Measurements from ENCODE around the gene ZNF423. TPM values are rescaled to one million over a fixed set of nuclear protein-coding genes. Genes with fewer than 3 reads are reported as not detected.

Gene ZNF423
- total and polyA plus RNA-seq, 10 donors, result 0.36 to 7.0 (median 3.7) TPM

DNA sequence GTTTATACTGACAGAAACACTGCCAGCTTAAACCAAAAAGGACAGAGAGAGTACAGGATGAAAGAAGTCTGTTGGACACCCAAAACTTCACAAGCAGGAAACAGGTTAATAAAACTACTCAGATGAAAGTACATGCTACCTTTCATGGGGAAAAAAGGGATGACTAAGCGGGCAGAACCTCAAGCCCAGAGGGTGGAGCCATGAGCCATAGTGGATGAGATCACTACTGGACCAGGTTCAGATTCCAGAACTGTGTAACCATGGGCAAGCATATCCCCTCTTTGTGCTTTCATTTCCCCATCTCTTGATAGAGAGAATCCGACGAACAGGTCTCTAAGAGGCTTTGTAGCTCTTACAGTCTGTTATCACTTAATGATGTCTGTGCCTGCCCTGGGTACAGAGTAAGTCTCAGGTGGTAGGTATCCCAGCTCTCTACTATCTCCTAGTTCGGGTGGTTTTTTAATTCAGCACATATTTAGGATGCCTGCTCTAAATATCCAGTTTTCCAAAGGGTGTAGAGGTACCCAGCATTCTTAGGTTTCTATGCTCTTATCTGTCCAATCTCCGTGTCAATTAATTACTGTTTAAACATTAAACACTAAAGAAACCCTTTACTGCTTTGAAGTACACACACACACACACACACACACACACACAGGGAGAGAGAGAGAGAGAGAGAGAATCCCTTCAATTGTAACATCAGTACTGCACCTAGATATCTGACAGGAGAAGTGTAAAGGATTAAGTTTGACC is 206.7 kb downstream of the ZNF423 start:
- DNase-seq, result no peak
- intact Hi-C loops (cut with DNase I; ENCODE audit: low total_unique reads), result no loop called here
- no peaks in the 10 kb centered on the region for H3K4me1 ChIP-seq
- no peak overlapping the region for H3K4me3 ChIP-seq
- H3K27ac ChIP-seq, result no peak overlapping the region
- no peaks in the 10 kb centered on the region for H3K36me3 ChIP-seq
- no peaks in the 10 kb centered on the region for H3K27me3 ChIP-seq (replicated peaks in 1 of 7)
- H3K9me3 ChIP-seq, result peaks cover 9 to 56% (median 45%) of the 10 kb centered on the region in 8 donors
- 69 to 81% (median 76%) methylated on average over 5 of the region's 5 CpGs for WGBS, 5 donors
- TF ChIP-seq, protein P1, sequence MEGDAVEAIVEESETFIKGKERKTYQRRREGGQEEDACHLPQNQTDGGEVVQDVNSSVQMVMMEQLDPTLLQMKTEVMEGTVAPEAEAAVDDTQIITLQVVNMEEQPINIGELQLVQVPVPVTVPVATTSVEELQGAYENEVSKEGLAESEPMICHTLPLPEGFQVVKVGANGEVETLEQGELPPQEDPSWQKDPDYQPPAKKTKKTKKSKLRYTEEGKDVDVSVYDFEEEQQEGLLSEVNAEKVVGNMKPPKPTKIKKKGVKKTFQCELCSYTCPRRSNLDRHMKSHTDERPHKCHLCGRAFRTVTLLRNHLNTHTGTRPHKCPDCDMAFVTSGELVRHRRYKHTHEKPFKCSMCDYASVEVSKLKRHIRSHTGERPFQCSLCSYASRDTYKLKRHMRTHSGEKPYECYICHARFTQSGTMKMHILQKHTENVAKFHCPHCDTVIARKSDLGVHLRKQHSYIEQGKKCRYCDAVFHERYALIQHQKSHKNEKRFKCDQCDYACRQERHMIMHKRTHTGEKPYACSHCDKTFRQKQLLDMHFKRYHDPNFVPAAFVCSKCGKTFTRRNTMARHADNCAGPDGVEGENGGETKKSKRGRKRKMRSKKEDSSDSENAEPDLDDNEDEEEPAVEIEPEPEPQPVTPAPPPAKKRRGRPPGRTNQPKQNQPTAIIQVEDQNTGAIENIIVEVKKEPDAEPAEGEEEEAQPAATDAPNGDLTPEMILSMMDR (IDR thresholded peaks at IDR 0.05 in 8 of 11, conservative IDR thresholded peaks at IDR 0.05 in 3 of 11), result no peak
- TF ChIP-seq POLR2A (IDR thresholded peaks at IDR 0.05) (no peak), POLR2AphosphoS5 (IDR thresholded peaks at IDR 0.05) (no peak)

DNA sequence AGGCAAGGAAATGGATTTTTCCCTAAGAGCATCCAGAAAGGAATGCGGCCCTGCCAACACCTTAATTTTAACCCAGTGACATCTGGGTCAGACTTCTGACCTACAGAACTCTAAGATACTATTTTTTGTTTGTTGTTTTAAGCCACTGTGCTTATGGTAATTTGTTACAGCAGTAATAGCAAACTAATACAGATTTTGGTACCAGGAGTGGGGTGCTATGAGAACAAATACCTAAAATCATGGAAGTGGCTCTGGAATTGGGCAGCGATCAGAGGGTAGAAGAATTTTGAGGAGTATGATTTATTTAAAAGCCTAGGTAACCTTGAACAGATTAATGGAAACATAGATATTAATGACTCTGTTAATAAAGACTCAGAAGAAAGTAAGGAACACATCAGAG is 208.2 kb downstream of the ZNF423 start:
- H3K4me1 ChIP-seq, result no peaks in the 10 kb centered on the region
- no peaks in the 10 kb centered on the region for H3K36me3 ChIP-seq
- no peak overlapping the region for H3K27ac ChIP-seq
- H3K4me3 ChIP-seq, result no peak overlapping the region
- no peaks in the 10 kb centered on the region for H3K27me3 ChIP-seq (replicated peaks in 1 of 7)
- intact Hi-C loops (cut with DNase I; ENCODE audit: low total_unique reads), result no loop called here
- 69 to 98% (median 71%) methylated on average over 2 of the region's 2 CpGs for WGBS, 5 donors
- TF ChIP-seq, protein P1 (IDR thresholded peaks at IDR 0.05 in 8 of 11, conservative IDR thresholded peaks at IDR 0.05 in 3 of 11), result no peak
- TF ChIP-seq POLR2A (IDR thresholded peaks at IDR 0.05) (no peak), POLR2AphosphoS5 (IDR thresholded peaks at IDR 0.05) (no peak)
- peaks cover 9 to 56% (median 45%) of the 10 kb centered on the region in 8 donors for H3K9me3 ChIP-seq
- DNase-seq, result no peak

DNA sequence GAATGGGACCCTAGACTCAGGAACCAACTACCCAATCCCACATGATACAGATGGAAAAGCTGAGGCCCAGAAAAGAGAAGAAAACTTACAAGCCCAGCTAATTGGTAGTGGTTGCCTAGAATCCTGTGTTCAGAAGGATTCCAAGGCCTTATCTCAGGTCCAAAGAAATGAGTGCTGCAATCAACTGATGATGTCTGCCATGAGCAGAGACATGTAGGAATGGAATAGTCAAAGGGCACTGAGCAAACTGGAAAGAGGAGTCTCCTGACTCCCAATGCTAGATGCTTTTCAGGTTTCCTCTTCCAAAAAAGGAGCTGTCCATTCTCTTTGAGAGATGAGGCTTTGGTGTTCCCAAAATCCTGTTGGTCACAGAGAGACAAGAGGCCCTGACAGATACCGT is 210.6 kb downstream of the ZNF423 start:
- 95 to 100% (median 100%) methylated on average over 1 of the region's 1 CpG for WGBS, 5 donors
- Histone ChIP-seq H3K27me3 (replicated peaks in 1 of 7) (peaks cover 0 to 5% (median 0%) of the 10 kb centered on the region in 7 donors), H3K4me3 (no peak overlapping the region), H3K27ac (no peak overlapping the region), H3K4me1 (peaks cover 0 to 4% (median under 1%) of the 10 kb centered on the region in 6 donors), H3K9me3 (peaks cover 9 to 56% (median 45%) of the 10 kb centered on the region in 8 donors), H3K36me3 (no peaks in the 10 kb centered on the region)
- no peak for DNase-seq
- TF ChIP-seq POLR2AphosphoS5 (IDR thresholded peaks at IDR 0.05), result no peak
- TF ChIP-seq, protein P1 (IDR thresholded peaks at IDR 0.05 in 8 of 11, conservative IDR thresholded peaks at IDR 0.05 in 3 of 11), result no peak
- no peak for TF ChIP-seq POLR2A (IDR thresholded peaks at IDR 0.05)
- intact Hi-C loops (cut with DNase I; ENCODE audit: low total_unique reads), result no loop called here

DNA sequence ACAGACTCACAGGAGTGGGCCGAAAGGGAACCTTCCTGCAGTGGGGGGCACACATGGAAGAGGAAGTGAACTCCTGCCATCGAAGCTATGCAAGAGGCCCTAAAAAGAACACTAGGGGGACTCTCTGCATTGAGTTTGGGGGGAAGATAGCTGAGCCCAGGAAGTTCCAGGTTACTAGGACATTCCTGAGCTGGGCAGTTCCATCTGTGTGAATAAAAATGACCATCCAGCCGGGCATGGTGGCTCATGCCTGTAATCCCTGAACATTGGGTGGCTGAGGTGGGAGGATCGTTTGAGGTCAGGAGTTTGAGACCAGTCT is 211.8 kb downstream of the ZNF423 start:
- no peak overlapping the region for H3K4me3 ChIP-seq
- DNase-seq, result no peak
- peaks cover 0 to 6% (median 0%) of the 10 kb centered on the region in 7 donors for H3K27me3 ChIP-seq (replicated peaks in 1 of 7)
- H3K36me3 ChIP-seq, result no peaks in the 10 kb centered on the region
- TF ChIP-seq, protein P1 (IDR thresholded peaks at IDR 0.05 in 8 of 11, conservative IDR thresholded peaks at IDR 0.05 in 3 of 11), result no peak
- no peak for TF ChIP-seq POLR2AphosphoS5 (IDR thresholded peaks at IDR 0.05)
- TF ChIP-seq POLR2A (IDR thresholded peaks at IDR 0.05), result no peak
- WGBS, 5 donors, result 43 to 53% (median 46%) methylated on average over 4 of the region's 4 CpGs
- H3K27ac ChIP-seq, result no peak overlapping the region
- intact Hi-C loops (cut with DNase I; ENCODE audit: low total_unique reads), result no loop called here
- peaks cover 0 to 15% (median 7%) of the 10 kb centered on the region in 6 donors for H3K4me1 ChIP-seq
- peaks cover 9 to 45% (median 43%) of the 10 kb centered on the region in 8 donors for H3K9me3 ChIP-seq
